SK-MEL-5 (cell line): Measurements from ENCODE around the gene MLST8. TPM values are rescaled to one million over a fixed set of nuclear protein-coding genes. Genes with fewer than 3 reads are reported as not detected.

Experiments used
- DNase-seq: peaks from one replicate; pipeline ENCODE4 v3.0.0-alpha.2; 2016; ENCODE audit warnings: low read depth, low spot score
- in situ Hi-C: cut with HindIII; loops from 2 replicates; pipeline ENCODE4 v1.10.0; 2016; ENCODE audit warnings: low sequenced_read_pairs, high pct_unique_total_duplicates, low pct_unique_long_range_greater_than_20kb
- total RNA-seq: library from RNA; depleted of rRNA; stranded (reverse); fragments of >200 nt; shearing (Covaris generic); gene quantifications from 2 replicates; pipeline ENCODE4 v1.2.3, GENCODE V29; 2014

Gene MLST8
- total RNA-seq, 1 experiment from 2014 or later, result 29.9 TPM

- no peak for DNase-seq
- in situ Hi-C loops, result no loop called here
Observed at GRCh38 chr16:2170587-2171435, 34.4 kb upstream of the MLST8 start.

DNA sequence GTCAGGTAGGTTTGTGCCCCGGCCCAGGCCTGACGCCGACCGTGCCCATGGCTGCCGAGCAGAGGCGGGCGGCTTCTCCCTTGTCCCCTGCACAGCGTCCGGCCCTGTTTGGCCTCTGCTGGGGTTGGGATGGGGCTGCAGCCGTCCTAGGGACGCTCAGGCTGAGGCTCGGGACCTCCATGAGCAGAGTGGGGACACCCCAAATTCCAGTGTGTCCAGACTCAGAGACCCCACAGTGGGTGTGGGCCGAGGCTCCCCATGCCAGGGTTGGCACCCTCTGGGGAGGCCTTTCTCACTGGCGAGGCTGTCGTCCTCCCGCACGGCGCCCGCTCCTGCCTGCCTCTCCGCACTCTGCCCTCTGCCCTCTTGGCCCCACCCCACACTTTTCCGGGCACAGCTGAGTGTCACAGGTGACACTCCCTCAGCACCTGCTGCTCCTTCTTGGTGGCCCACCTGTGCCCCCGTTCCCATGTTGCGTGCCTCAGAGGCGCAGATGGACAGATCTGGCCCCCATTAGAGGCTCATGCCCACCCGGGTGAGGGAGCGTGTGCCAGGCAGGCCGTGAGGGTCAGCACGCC lies 33.6 kb upstream of the MLST8 start:
- no peak for DNase-seq
- in situ Hi-C loops, result no loop called here

- DNase-seq, result no peak
- in situ Hi-C loops, result no loop called here
Observed at GRCh38 chr16:2172688-2173335, 32.4 kb upstream of the MLST8 start.

- no peak for DNase-seq
- in situ Hi-C loops, result no loop called here
Observed at GRCh38 chr16:2173366-2173765, 31.9 kb upstream of the MLST8 start.

GRCh38 chr16:2173916-2174315 lies 31.3 kb upstream of the MLST8 start:
- no peak for DNase-seq
- in situ Hi-C loops, result no loop called here

DNA sequence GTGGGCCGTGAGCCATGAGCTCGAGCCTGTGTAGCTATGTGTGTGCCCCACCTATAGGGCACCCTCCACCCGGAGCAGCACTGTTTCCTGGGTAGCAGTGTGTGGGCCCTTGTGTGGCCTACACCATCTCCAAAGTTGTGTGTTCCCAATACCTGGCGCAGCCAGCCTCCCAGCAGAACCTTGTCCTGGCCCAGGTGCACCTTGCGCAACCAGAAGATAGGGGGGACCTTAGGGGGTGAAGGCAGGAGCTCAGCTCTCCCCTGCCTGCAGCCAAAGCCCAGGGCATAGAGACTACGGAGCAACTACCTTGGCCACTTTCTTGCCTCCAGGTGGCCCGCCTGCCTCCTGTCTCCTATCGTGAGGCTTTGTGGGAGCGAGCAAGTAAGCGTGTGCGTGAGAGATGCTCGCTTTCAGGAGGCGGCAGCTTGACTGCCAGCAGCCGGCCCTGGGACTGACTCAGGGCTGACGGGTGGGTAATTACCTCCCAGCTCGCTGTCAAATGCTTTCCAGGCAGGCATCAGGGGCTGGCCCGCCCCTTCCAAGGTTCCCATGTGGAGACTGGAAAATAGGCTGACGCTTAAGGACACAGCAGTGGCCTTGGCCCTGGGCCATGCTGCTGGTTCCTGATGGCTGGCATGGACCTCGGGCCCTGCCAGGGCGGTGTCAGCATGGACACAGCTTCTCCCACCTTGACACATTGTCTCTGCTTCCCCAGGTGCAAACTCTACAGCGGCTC lies 30.7 kb upstream of the MLST8 start:
- in situ Hi-C loops, result no loop called here

DNA sequence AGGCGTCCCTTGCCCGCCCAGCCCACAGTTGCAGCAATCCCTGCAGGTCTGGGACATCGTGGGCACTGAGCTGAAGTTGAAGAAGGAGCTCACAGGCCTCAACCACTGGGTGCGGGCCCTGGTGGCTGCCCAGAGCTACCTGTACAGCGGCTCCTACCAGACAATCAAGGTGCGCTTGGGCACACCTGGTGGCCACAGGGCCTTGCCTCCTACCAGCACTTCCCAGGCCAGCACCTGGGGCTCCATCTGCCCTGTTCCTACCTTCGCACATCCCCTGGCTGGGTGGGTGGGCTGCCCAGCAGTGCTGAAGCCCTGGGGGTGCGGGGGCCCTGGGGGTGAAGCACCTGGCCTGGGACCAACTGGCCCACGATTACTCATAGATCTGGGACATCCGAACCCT lies 29.8 kb upstream of the MLST8 start:
- in situ Hi-C loops, result no loop called here
- DNase-seq, result no peak

More for the DNA sequence above, 30.7 kb upstream of the MLST8 start:
- DNase-seq, result no peak

GRCh38 chr16:2176047-2176446 lies 29.2 kb upstream of the MLST8 start:
- in situ Hi-C loops, result no loop called here
- no peak for DNase-seq

- no peak for DNase-seq
- in situ Hi-C loops, result no loop called here
Observed at GRCh38 chr16:2177101-2177500, 28.2 kb upstream of the MLST8 start.

DNA sequence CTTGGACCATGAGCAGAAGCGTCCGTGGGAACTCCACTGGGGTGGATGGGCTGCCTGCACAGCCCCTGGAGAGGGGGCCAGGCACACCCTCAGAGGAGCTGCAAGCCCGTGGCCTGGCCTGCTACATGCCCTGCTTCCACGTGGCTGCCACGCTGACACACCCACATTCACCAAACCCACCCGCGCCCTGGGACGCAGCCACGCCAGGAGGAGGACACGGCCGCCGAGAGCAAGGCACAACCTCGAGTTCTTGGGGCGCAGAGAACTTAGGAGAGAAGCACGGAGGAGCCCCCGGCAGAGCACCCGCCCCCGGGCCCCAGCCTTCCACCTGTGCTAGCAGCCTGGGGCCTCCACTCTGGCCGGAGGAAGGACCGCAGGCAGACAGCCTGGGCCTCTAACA lies 27.7 kb upstream of the MLST8 start:
- in situ Hi-C loops, result no loop called here
- DNase-seq, result no peak

GRCh38 chr16:2178321-2179106 lies 26.7 kb upstream of the MLST8 start:
- no peak for DNase-seq
- in situ Hi-C loops, result no loop called here

DNA sequence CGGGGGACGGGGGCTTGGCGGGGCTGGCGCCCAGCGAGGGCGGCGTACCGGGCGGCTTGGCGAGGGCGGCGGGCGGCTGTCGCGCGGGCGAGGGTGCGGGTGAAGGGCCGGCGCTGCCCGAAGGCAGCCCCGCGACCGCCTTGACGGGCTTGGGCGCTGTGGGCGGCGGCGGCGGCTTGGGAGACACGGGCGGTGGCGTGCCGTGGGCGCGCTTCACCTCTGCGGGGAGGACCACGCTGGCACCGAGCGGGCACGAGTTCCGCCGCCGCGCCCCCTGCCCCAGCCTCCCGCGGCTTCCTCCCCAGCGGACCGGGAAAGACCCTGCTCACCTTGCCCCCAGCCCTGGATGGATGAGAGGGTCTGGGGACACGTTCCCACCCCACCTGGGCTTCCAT lies 26.1 kb upstream of the MLST8 start:
- in situ Hi-C loops, result no loop called here
- no peak for DNase-seq

DNA sequence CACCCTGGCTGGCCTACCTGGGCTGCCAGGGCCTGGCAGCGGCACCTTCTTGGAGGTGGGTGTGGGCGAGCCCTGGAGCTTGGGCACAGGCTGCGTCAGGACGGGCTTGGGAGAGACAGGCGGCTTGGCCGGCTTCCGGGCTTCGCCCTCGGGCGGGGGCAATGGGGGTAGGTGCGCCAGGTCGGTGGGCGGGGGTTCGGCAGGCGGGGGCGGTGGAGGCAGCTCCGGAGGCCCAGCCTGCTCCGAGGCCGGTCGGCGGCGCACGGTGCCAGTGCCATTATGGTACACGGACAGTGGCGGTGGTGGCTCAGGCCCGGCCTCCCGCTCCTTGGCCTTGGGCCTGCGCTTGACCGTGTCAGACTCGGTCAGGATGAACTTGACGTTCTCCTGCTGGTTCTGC lies 25.7 kb upstream of the MLST8 start:
- in situ Hi-C loops, result no loop called here
- no peak for DNase-seq

DNA sequence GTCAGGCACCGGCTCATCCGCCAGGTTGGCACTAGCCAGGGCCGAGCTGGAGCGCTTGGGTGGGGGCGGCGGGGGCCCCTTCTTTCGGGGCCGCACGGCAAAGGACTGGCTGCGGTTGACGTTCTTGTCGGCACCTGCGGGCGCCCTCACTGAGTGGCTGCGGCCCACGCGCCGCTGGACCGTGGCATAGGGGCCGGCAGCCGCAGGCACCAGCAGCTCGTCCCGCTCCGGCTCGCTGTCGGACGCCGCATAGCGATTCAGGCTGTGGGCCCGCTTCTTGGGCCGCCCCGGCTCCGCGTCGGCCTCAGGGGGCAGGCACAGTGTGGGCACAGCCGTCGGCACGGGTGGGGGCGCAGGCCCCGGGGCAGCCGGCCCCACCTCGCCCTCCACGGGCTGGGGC lies 24.8 kb upstream of the MLST8 start:
- no peak for DNase-seq
- in situ Hi-C loops, result no loop called here

- no peak for DNase-seq
- in situ Hi-C loops, result no loop called here
Observed at GRCh38 chr16:2180962-2181923, 24.0 kb upstream of the MLST8 start.

- DNase-seq, result no peak
- in situ Hi-C loops, result no loop called here
Observed at GRCh38 chr16:2181952-2182351, 23.3 kb upstream of the MLST8 start.

DNA sequence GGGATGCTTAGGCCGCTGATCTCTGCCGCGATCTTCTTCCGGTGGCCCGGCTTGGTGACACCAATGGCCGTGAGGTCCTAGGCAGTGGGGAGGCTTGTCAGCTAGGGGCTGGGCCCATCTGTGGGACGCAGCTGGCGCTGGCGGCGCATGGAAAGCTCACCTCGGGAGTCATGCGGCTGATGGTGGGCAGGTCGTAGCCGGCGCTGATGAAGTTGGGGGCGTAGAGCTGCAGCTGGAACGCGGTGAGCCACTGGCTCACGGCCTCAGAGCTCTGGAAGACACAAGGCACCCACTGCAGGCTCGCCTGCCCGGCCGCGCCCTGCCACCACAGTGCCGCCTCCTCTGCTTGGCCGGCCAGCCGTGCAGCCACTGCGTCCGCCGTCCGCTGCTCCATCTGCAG lies 21.6 kb upstream of the MLST8 start:
- in situ Hi-C loops, result no loop called here
- DNase-seq, result no peak
